DND-41 (cell line): ENCODE measurements around the gene LRGUK.

Source experiments
- CTCF ChIP-seq: IDR thresholded peaks from 2 replicates; pipeline ENCODE4 v1.5.1; 2012; ENCODE audit warnings: borderline replicate concordance, low read length, moderate library complexity, mild to moderate bottlenecking; ENCODE audit not compliant: poor library complexity, severe bottlenecking; ENCODE audit errors: extremely low read depth
- EZH2 ChIP-seq: IDR thresholded peaks from 3 replicates; pipeline ENCODE4 v1.6.1; 2012; ENCODE audit warnings: borderline replicate concordance, low read depth, mild to moderate bottlenecking, moderate library complexity, low read length, inconsistent platforms; ENCODE audit not compliant: severe bottlenecking

GRCh38 chr7:134184767-134185166 lies 57.6 kb downstream of the LRGUK start:
- TF ChIP-seq CTCF (no peak), EZH2 (no peak)
